GM13976 (cell line): Measurements from ENCODE around the gene KIAA1210.

Experiments used
- DNase-seq: peaks from one replicate; pipeline ENCODE4 v3.0.0; 2012; ENCODE audit warnings: low spot score
- CTCF ChIP-seq: IDR thresholded peaks from 2 replicates; pipeline ENCODE4 v1.5.1; 2012; ENCODE audit warnings: borderline replicate concordance, mild to moderate bottlenecking; ENCODE audit not compliant: insufficient read depth; ENCODE audit errors: extremely low read depth, missing control alignments, control extremely low read depth
- in situ Hi-C: fragments of 300-500 bp; cut with MboI; formaldehyde crosslinking; loops from one replicate; pipeline ENCODE4 v1.12.0; 2022; ENCODE audit warnings: low sequenced_read_pairs, mixed read lengths, inconsistent platforms; ENCODE audit not compliant: unreplicated experiment

Gene KIAA1210

GRCh38 chrX:119089619-119090018 is 38.0 kb downstream of the KIAA1210 start:
- in situ Hi-C loops, result no loop called here
- TF ChIP-seq CTCF, result no peak

GRCh38 chrX:119087121-119087520 is 40.5 kb downstream of the KIAA1210 start:
- TF ChIP-seq CTCF, result no peak
- no peak for DNase-seq
- in situ Hi-C loops, result no loop called here

More at GRCh38 chrX:119089619-119090018, 38.0 kb downstream of the KIAA1210 start:
- no peak for DNase-seq

- TF ChIP-seq CTCF, result no peak
- no peak for DNase-seq
- in situ Hi-C loops, result no loop called here
These were observed 42.8 kb downstream of the KIAA1210 start for GRCh38 chrX:119084766-119085165.

GRCh38 chrX:119082278-119082677 is 45.3 kb downstream of the KIAA1210 start:
- in situ Hi-C loops, result no loop called here
- no peak for TF ChIP-seq CTCF

GRCh38 chrX:119075270-119076025 is 52.2 kb downstream of the KIAA1210 start:
- in situ Hi-C loops, result no loop called here
- TF ChIP-seq CTCF, result no peak

More at GRCh38 chrX:119082278-119082677, 45.3 kb downstream of the KIAA1210 start:
- DNase-seq, result no peak

GRCh38 chrX:119073911-119074310 is 53.7 kb downstream of the KIAA1210 start:
- TF ChIP-seq CTCF, result no peak
- in situ Hi-C loops, result no loop called here
- DNase-seq, result no peak

More at GRCh38 chrX:119075270-119076025, 52.2 kb downstream of the KIAA1210 start:
- no peak for DNase-seq
